HG03095 (cell line): ENCODE results near the gene C2orf42.
"Not testable (repeated sequence)": the region's sequence is repeated elsewhere in the genome, so short reads cannot be mapped to it uniquely, and the experiment has no call there.

Source experiments
- ATAC-seq: cut with Tn5 transposase; IDR thresholded peaks from one replicate; pipeline ENCODE4 v1.9.1; 2021; ENCODE audit warnings: moderate library complexity; ENCODE audit not compliant: unreplicated experiment

C2orf42 gene

DNA sequence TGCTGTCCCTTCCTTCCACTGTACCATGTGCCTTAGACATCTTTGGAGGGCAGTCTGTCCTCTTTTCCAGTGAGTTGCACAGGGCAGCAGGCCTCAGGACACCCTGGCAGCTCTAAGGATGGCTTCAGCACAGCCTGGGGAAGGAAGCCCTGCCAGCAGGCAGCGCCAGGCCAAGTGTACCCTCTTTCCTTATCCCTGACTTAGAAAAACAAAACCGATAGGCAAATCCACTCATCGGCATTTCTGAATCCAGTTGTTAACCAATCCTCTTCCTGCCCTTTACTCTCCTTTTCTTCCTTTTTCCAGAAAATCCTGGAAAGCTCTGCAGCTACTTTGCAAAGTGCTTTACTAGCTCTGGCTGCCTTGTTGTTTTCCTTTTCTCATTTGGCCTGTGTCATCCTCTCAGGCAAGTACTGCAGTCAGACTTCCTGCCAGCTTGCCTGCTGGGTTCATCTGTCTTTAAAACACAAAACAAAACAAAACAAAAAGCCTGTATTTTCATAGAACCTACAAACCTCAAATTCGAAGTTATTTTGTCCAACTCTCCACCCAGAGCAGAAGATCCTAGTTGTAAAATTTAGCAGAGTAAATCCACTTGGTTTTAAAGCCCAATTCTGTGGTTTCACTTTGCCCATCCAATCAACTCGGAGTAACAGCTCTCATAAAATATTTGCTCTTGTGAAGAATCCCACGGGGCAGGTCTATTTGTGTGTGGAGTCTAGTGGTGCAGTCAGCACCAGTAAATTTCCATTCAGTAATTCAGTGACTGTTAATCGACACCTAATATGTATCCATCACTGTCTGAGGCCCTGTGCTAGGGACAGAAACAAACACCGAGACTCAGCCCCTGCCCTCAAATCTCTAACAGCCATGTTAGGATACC, 58.3 kb downstream of the C2orf42 start:
- ATAC-seq = peak; percentile 43

GRCh38 chr2:70131344-70132143, 59.3 kb downstream of the C2orf42 start:
- not testable (repeated sequence) for ATAC-seq

DNA sequence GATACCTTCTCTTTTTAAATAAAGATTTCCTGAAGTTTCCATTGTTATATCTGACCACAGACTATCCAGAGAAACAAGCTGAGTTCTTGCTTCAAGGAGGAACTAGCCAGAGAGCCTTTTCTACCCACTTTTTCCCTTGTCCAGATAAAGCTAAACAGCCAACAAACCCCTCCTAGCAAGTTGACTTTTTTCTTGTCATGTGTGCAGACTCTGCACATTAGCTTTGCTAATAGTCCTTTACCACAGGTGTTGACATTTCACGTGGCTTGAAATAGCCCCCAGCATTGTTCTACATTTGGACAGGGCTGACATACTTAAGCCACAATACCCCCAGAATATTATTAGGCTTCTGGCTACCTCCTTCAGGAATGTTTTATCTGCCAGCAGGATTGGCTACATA, 62.8 kb downstream of the C2orf42 start:
- ATAC-seq = no peak

GRCh38 chr2:70126413-70126812, 64.4 kb downstream of the C2orf42 start:
- ATAC-seq = no peak

DNA sequence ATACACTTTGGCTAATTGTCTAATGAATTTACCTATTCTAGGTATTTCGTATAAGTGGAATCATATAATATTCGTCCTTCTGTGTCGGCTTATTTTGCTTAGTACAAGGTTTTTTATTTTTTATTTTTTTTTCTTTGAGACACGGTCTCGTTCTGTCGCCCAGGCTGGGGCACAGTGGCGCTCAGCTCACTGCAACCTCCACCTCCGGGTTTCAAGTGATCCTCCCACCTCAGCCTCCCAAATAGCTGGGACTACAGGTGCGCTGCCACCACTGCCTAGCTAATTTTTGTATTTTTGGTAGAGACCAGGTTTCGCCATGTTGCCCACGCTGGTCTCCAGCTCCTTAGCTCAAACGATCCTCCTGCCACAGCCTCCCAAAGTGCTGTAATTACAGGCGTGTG, 65.3 kb downstream of the C2orf42 start:
- ATAC-seq = no peak

DNA sequence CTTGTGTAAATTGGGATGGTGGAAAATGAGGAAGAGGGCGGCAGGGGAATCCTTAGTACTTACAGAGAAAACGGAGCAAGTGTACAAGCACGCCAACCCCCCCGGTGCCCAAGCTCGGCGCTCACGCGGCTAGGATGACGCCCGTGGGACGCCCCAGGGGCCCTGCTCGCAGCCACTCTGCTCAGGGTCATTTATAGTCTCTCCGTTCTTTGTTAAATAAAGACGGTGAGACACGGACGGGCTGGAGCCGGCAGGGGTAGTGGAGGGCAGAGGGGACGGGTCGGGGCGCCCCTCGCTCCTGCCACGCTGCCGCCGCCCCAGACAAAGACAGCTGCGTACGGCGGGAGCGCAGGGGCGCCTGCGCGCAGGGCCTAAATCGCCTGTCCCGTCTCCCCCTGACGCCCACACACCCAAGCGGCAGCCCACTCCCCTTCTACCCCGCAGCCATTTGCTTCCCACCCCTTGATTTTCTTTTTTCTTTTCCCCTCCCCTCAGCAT, 65.8 kb downstream of the C2orf42 start:
- ATAC-seq = peak; percentile 28

GRCh38 chr2:70123829-70124116, 67.0 kb downstream of the C2orf42 start:
- ATAC-seq = no peak

- no peak for ATAC-seq
Measured at GRCh38 chr2:70123051-70123828, 67.6 kb downstream of the C2orf42 start.

GRCh38 chr2:70122470-70122869, 68.3 kb downstream of the C2orf42 start:
- no peak for ATAC-seq

GRCh38 chr2:70121627-70122372, 69.0 kb downstream of the C2orf42 start:
- no peak for ATAC-seq

- no peak for ATAC-seq
Measured at GRCh38 chr2:70118798-70119454, 71.9 kb downstream of the C2orf42 start.

DNA sequence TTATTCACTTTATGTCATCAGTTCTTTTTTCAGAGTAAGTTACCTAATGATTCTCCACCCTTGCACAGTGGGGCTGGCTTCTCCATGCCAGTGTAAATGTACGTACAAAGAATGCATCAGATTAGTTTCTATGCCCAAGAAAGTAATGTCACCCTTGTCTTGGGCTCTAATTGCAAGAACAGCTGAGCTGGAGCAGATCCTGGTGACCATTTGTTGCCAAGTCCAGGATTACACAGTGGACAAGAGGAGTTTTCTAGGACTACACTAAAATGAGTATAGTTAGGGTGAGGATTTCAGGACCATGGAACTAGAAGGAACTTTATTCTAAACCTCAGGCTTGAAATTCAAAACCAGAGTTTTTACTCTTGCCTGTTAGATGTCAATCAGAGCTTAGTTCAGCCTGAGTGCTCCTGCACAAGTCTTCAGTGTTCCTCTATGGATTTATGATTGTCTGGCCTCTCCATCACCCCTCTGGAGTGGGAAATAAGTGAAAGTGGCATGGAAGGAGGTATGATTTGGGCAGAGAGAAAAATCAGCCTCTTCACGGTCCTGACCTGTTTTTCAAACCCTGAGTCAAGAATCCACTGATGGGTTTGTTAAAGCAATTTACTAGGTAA, 73.8 kb downstream of the C2orf42 start:
- no peak for ATAC-seq

GRCh38 chr2:70115646-70116442, 75.0 kb downstream of the C2orf42 start:
- ATAC-seq = peak; percentile 46

GRCh38 chr2:70113359-70114070, 77.3 kb downstream of the C2orf42 start:
- no peak for ATAC-seq

GRCh38 chr2:70111752-70112591, 78.8 kb downstream of the C2orf42 start:
- no peak for ATAC-seq

GRCh38 chr2:70110397-70110796, 80.4 kb downstream of the C2orf42 start:
- not testable (repeated sequence) for ATAC-seq

DNA sequence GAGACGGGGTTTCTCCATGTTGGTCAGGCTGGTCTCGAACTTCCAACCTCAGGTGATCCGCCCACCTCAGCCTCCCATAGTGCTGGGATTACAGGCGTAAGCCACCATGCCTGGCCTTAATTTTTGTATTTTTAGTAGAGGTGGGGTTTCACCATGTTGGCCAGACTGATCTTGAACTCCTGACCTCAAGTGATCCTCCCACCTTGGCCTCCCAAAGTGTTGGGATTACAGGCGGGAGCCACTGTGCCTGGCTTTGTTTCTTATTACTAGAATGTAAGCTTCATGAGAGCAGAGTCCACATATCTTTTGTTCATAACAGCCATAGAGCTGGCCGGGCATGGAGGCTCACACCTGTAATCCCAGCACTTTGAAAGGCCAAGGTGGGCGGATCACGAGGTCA, 84.7 kb downstream of the C2orf42 start:
- not testable (repeated sequence) for ATAC-seq
